Thoracic aorta (tissue), 2 donors: Measurements from ENCODE around the gene METTL26. TPM values are rescaled to one million over a fixed set of nuclear protein-coding genes. Genes with fewer than 3 reads are reported as not detected.

Experiments used
- ATAC-seq: fragments of 150-250 bp; one replicate; pipeline ENCODE4 v1.8.0; 2017; ENCODE audit warnings: low read depth; ENCODE audit not compliant: insufficient number of reproducible peaks, low FRiP score
- DNase-seq: peaks from one replicate; pipeline ENCODE4 v3.0.0-alpha.2; 2020; ENCODE audit warnings: low spot score
- H3K27ac ChIP-seq, 2 donors: fragments of 200-600 bp; sonication (generic); 1 replicate in 1 of 2; 2 replicates in 1 of 2; pipeline ENCODE4 v1.5.1; 2016; ENCODE audit warnings: mild to moderate bottlenecking in 2 of 2, moderate library complexity in 2 of 2
- H3K27me3 ChIP-seq: fragments of 200-600 bp; sonication (generic); replicated peaks from 2 replicates; pipeline ENCODE4 v1.6.0; 2016; ENCODE audit warnings: mild to moderate bottlenecking; ENCODE audit not compliant: insufficient read depth
- H3K36me3 ChIP-seq: fragments of 200-600 bp; sonication (generic); one replicate; pipeline ENCODE4 v1.5.1; 2016
- H3K4me1 ChIP-seq, 2 donors: fragments of 200-600 bp; sonication (generic); 1 replicate in 1 of 2; 2 replicates in 1 of 2; pipeline versions ENCODE4 v1.5.1 to v1.6.0; 2016; ENCODE audit warnings: low read depth in 2 of 2, mild to moderate bottlenecking in 1 of 2; ENCODE audit not compliant: control insufficient read depth in 1 of 2
- H3K4me3 ChIP-seq: fragments of 200-600 bp; sonication (generic); 2 replicates; pipeline ENCODE4 v1.5.1; 2016; ENCODE audit warnings: mild to moderate bottlenecking
- H3K9me3 ChIP-seq: fragments of 200-600 bp; sonication (generic); 2 replicates; pipeline ENCODE4 v1.5.1; 2016
- CTCF ChIP-seq: fragments of 200-600 bp; sonication (generic); IDR thresholded peaks from one replicate; pipeline ENCODE4 v1.5.1; 2019; ENCODE audit warnings: antibody characterized with exemption
- total RNA-seq, 2 donors: library from RNA; depleted of rRNA; stranded (reverse); fragments of >200 nt; gene quantifications; one replicate each; pipeline versions ENCODE4 v1.1.0 to v1.2.3, GENCODE V29; 2016

The METTL26 gene
- total RNA-seq, 2 donors from 2014 or later: 83.4 to 217 TPM

- peak; percentile 66 for DNase-seq
- ATAC-seq: peak; percentile 41
- TF ChIP-seq CTCF: no peak
- H3K27me3 ChIP-seq: no peaks in the 10 kb centered on the region
- H3K36me3 ChIP-seq: peaks cover 19% of the 10 kb centered on the region
- peak within 1 kb of the TSS; percentile 83 for H3K4me3 ChIP-seq
- no peaks in the 10 kb centered on the region for H3K9me3 ChIP-seq
- H3K27ac ChIP-seq: peak within 1 kb of the TSS; percentile 82 to 95
- H3K4me1 ChIP-seq: peaks cover 33 to 60% of the 10 kb centered on the region in 2 donors
These were observed 43.9 kb upstream of the METTL26 start, which contains the start of gene STUB1 for GRCh38 chr16:679814-680624. STUB1 (plus strand) TSS chr16:680410; CDS start chr16:680526, 116 bp downstream.

GRCh38 chr16:678858-679813, 43.0 kb upstream of the METTL26 start:
- DNase-seq (no peak), ATAC-seq (peak; percentile 3)
- Histone ChIP-seq H3K9me3 (no peaks in the 10 kb centered on the region), H3K4me1 (peaks cover 28 to 55% of the 10 kb centered on the region in 2 donors), H3K27ac (peak overlapping the region; percentile 49 to 76), H3K4me3 (peak overlapping the region; percentile 83), H3K36me3 (peaks cover 19% of the 10 kb centered on the region), H3K27me3 (no peaks in the 10 kb centered on the region)
- TF ChIP-seq CTCF: no peak

- Histone ChIP-seq H3K4me1 (peaks cover 24 to 50% of the 10 kb centered on the region in 2 donors), H3K27ac (no peak overlapping the region)
- no peak for ATAC-seq
These were observed 42.2 kb upstream of the METTL26 start for GRCh38 chr16:678209-678857.

GRCh38 chr16:677316-678190, 41.4 kb upstream of the METTL26 start:
- Histone ChIP-seq H3K27ac (no peak overlapping the region), H3K4me3 (no peak overlapping the region), H3K9me3 (no peaks in the 10 kb centered on the region), H3K4me1 (peaks cover 22 to 42% of the 10 kb centered on the region in 2 donors), H3K27me3 (no peaks in the 10 kb centered on the region), H3K36me3 (peaks cover 18% of the 10 kb centered on the region)
- no peak for TF ChIP-seq CTCF
- no peak for ATAC-seq
- DNase-seq: no peak

More at GRCh38 chr16:678209-678857, 42.2 kb upstream of the METTL26 start:
- H3K9me3 ChIP-seq: no peaks in the 10 kb centered on the region
- no peak for TF ChIP-seq CTCF
- H3K4me3 ChIP-seq: no peak overlapping the region
- peaks cover 19% of the 10 kb centered on the region for H3K36me3 ChIP-seq
- no peak for DNase-seq
- no peaks in the 10 kb centered on the region for H3K27me3 ChIP-seq
